H1 (cell line): ENCODE data around the gene CARD11. TPM values are rescaled to one million over a fixed set of nuclear protein-coding genes. Genes with fewer than 3 reads are reported as not detected.

Experiments
- CTCF ChIA-PET: fragments of 300-600 bp; sonication (Branson Sonifier 250); formaldehyde crosslinking; loops from one replicate; lab custom pipeline; 2021; ENCODE audit not compliant: partially characterized antibody; lab: Charles Lee
- POLR2A ChIA-PET: fragments of 300-600 bp; sonication (Branson Sonifier 250); formaldehyde crosslinking; loops from one replicate; lab custom pipeline; 2021; ENCODE audit warnings: inconsistent platforms; ENCODE audit not compliant: partially characterized antibody; lab: Charles Lee
- DNase-seq, 2 experiments: peaks; one replicate each; pipeline versions ENCODE4 v3.0.0 to v3.0.0-alpha.2; 2010 to 2022; ENCODE audit warnings: low spot score in 2 of 2, low read depth in 1 of 2, mixed read lengths in 1 of 2
- FAIRE-seq: peaks from 2 replicates; lab custom pipeline; 2011; peaks lifted over from hg19 to GRCh38; lab: Jason Lieb, UNC
- H2AFZ ChIP-seq: 2 replicates; pipeline ENCODE4 v1.8.1; 2012; ENCODE audit warnings: low read length, inconsistent platforms
- H2AK5ac ChIP-seq: 2 replicates; pipeline ENCODE4 v1.6.1; 2013; ENCODE audit warnings: low read depth, low read length
- H2BK120ac ChIP-seq: replicated peaks from 2 replicates; pipeline ENCODE3; 2013; ENCODE audit warnings: low read depth, low read length, inconsistent platforms
- H2BK12ac ChIP-seq: 2 replicates; pipeline ENCODE4 v1.6.1; 2013; ENCODE audit warnings: low read depth, low read length
- H2BK15ac ChIP-seq: 2 replicates; pipeline ENCODE4 v1.6.1; 2013; ENCODE audit warnings: low read length
- H2BK20ac ChIP-seq: 2 replicates; pipeline ENCODE4 v1.6.1; 2013; ENCODE audit warnings: low read length
- H2BK5ac ChIP-seq: 2 replicates; pipeline ENCODE4 v1.6.1; 2013; ENCODE audit warnings: low read depth, low read length
- H3K14ac ChIP-seq: 2 replicates; pipeline ENCODE4 v1.6.1; 2013; ENCODE audit warnings: inconsistent platforms; ENCODE audit not compliant: insufficient read length
- H3K18ac ChIP-seq: 2 replicates; pipeline ENCODE4 v1.6.1; 2013; ENCODE audit warnings: low read length; ENCODE audit errors: extremely low read depth
- H3K23ac ChIP-seq: 2 replicates; pipeline ENCODE4 v1.6.1; 2013; ENCODE audit warnings: inconsistent platforms; ENCODE audit not compliant: insufficient read length
- H3K23me2 ChIP-seq: 2 replicates; pipeline ENCODE4 v1.6.1; 2013; ENCODE audit warnings: low read depth, low read length
- H3K27ac ChIP-seq: 2 replicates; pipeline ENCODE4 v1.6.1; 2011; ENCODE audit warnings: low read depth, low read length, inconsistent platforms
- H3K27me3 ChIP-seq, 4 experiments: replicated peaks in 1 of 4; 1 replicate in 1 of 4; 2 replicates in 3 of 4; pipeline versions ENCODE4 v1.6.1 to v1.8.1; 2011 to 2013; ENCODE audit warnings: low read length in 3 of 4, mild to moderate bottlenecking in 3 of 4, inconsistent platforms in 2 of 4, mixed read lengths in 2 of 4, moderate library complexity in 1 of 4; ENCODE audit not compliant: control insufficient read depth in 3 of 4, insufficient read depth in 3 of 4; ENCODE audit errors: extremely low read depth in 1 of 4
- H3K36me3 ChIP-seq, 4 experiments: 2 replicates each; pipeline versions ENCODE4 v1.6.1 to v1.8.1; 2011 to 2013; ENCODE audit warnings: mild to moderate bottlenecking in 4 of 4, low read length in 3 of 4, moderate library complexity in 2 of 4, control low read depth in 1 of 4, inconsistent platforms in 1 of 4; ENCODE audit not compliant: insufficient read depth in 4 of 4, control insufficient read depth in 2 of 4
- H3K4ac ChIP-seq: replicated peaks from 2 replicates; pipeline ENCODE3; 2013; ENCODE audit warnings: low read length, low read depth, mixed read lengths, inconsistent platforms; ENCODE audit not compliant: insufficient read length
- H3K4me1 ChIP-seq, 4 experiments: replicated peaks in 1 of 4; 1 replicate in 1 of 4; 2 replicates in 3 of 4; pipeline versions ENCODE4 v1.6.1 to v1.8.1; 2011 to 2013; ENCODE audit warnings: low read length in 3 of 4, inconsistent platforms in 2 of 4, mixed read lengths in 1 of 4; ENCODE audit not compliant: insufficient read depth in 4 of 4, control insufficient read depth in 3 of 4
- H3K4me2 ChIP-seq, 2 experiments: 2 replicates each; pipeline versions ENCODE4 v1.6.1 to v1.8.1; 2011 to 2013; ENCODE audit warnings: low read depth in 2 of 2, low read length in 2 of 2, control low read depth in 1 of 2, inconsistent platforms in 1 of 2, mild to moderate bottlenecking in 1 of 2; ENCODE audit not compliant: insufficient read depth in 1 of 2
- H3K4me3 ChIP-seq, 4 experiments: fragments of 200-600, 300-600 bp in 1 of 4; sonication (generic), shearing (Covaris generic), sonication (Bioruptor Twin) in 1 of 4; 2 replicates each; pipeline versions ENCODE4 v1.5.1 to v1.8.1; 2011 to 2016; ENCODE audit warnings: low read length in 4 of 4, low read depth in 3 of 4, control low read depth in 2 of 4, inconsistent platforms in 2 of 4, mild to moderate bottlenecking in 2 of 4, mixed read lengths in 1 of 4, moderate library complexity in 1 of 4; ENCODE audit not compliant: insufficient read depth in 2 of 4; ENCODE audit errors: extremely low read depth in 1 of 4
- H3K56ac ChIP-seq: replicated peaks from 2 replicates; pipeline ENCODE3; 2013; ENCODE audit warnings: low read depth, mild to moderate bottlenecking, mixed read lengths, low read length, inconsistent platforms; ENCODE audit not compliant: insufficient read length
- H3K79me1 ChIP-seq: 2 replicates; pipeline ENCODE4 v1.6.1; 2013; ENCODE audit warnings: low read depth, low read length, control low read depth
- H3K79me2 ChIP-seq, 2 experiments: 2 replicates each; pipeline versions ENCODE4 v1.6.1 to v1.8.1; 2012 to 2013; ENCODE audit warnings: low read length in 2 of 2, mild to moderate bottlenecking in 2 of 2, inconsistent platforms in 1 of 2; ENCODE audit not compliant: insufficient read depth in 2 of 2, control insufficient read depth in 1 of 2
- H3K9ac ChIP-seq, 4 experiments: replicated peaks in 1 of 4; 1 replicate in 1 of 4; 2 replicates in 3 of 4; pipeline versions ENCODE4 v1.6.1 to v1.8.1; 2011 to 2013; ENCODE audit warnings: low read depth in 3 of 4, low read length in 3 of 4, control low read depth in 2 of 4, mild to moderate bottlenecking in 2 of 4, moderate library complexity in 2 of 4, inconsistent platforms in 1 of 4; ENCODE audit errors: extremely low read depth in 1 of 4
- H3K9me3 ChIP-seq, 2 experiments: 2 replicates each; pipeline versions ENCODE4 v1.6.1 to v1.8.1; 2012 to 2013; ENCODE audit warnings: mild to moderate bottlenecking in 2 of 2, moderate library complexity in 2 of 2, control low read depth in 1 of 2, inconsistent platforms in 1 of 2, low read depth in 1 of 2, low read length in 1 of 2, mixed read lengths in 1 of 2; ENCODE audit not compliant: insufficient read depth in 2 of 2
- H4K20me1 ChIP-seq, 2 experiments: replicated peaks in 1 of 2; 2 replicates each; pipeline versions ENCODE3 to v1.8.1; 2011 to 2013; ENCODE audit warnings: inconsistent platforms in 2 of 2, low read length in 2 of 2, mild to moderate bottlenecking in 1 of 2; ENCODE audit not compliant: insufficient read depth in 2 of 2, control insufficient read depth in 1 of 2
- H4K5ac ChIP-seq: 2 replicates; pipeline ENCODE4 v1.6.1; 2013; ENCODE audit warnings: low read length, low read depth, mixed read lengths, inconsistent platforms; ENCODE audit not compliant: insufficient read length
- H4K8ac ChIP-seq: 2 replicates; pipeline ENCODE4 v1.8.0; 2013; ENCODE audit warnings: mild to moderate bottlenecking, moderate library complexity, low read length, inconsistent platforms; ENCODE audit not compliant: insufficient read depth; ENCODE audit errors: extremely low read depth
- H4K91ac ChIP-seq: replicated peaks from 2 replicates; pipeline ENCODE3; 2013; ENCODE audit warnings: low read length, mixed read lengths, inconsistent platforms; ENCODE audit not compliant: insufficient read length
- CHD1 ChIP-seq: IDR thresholded peaks from 2 replicates; pipeline ENCODE4 v1.6.1; 2012; ENCODE audit warnings: low read depth, low read length, improper control_type of control experiment
- FOSL1 ChIP-seq: IDR thresholded peaks from 2 replicates; pipeline ENCODE4 v1.6.1; 2011; ENCODE audit warnings: mild to moderate bottlenecking, low read depth, low read length, moderate library complexity; ENCODE audit not compliant: insufficient read depth
- POLR2AphosphoS5 ChIP-seq: IDR thresholded peaks from 2 replicates; pipeline ENCODE4 v1.6.1; 2011; ENCODE audit warnings: low read depth, low read length
- SP4 ChIP-seq: IDR thresholded peaks from 2 replicates; pipeline ENCODE4 v1.6.1; 2012; ENCODE audit warnings: low read length, inconsistent platforms
- SRF ChIP-seq: IDR thresholded peaks from 2 replicates; pipeline ENCODE4 v1.6.1; 2011; ENCODE audit warnings: mild to moderate bottlenecking, low read depth, low read length, moderate library complexity
- polyA plus RNA-seq, 7 experiments: library from polyadenylated mRNA; depleted of rRNA in 3 of 7; stranded (reverse) in 5 of 7; unstranded in 2 of 7; fragments of >200 nt in 5 of 7; fragments of 200-250 nt in 2 of 7; gene quantifications; 1 replicate in 5 of 7; 2 replicates in 1 of 7; 4 replicates in 1 of 7; pipeline versions ENCODE4 v1.2.1 to v1.2.3, GENCODE V29; 2011 to 2013; ENCODE audit warnings: missing spikeins in 2 of 7, mixed read lengths in 2 of 7
- total RNA-seq: library from RNA; stranded (reverse); fragmentation: NEBNext Ultra II Directional; extraction: Animal tissue kit (Norgen Biotek cat#: 25700); gene quantifications from 2 replicates; pipeline ENCODE4 v1.2.1, GENCODE V29; 2021
- TF ChIP-seq, protein P1 (sequence below): IDR thresholded peaks from 2 replicates; pipeline ENCODE4 v1.6.1; 2011; ENCODE audit warnings: low read length, improper control_type of control experiment
- TF ChIP-seq, protein P2 (sequence below): IDR thresholded peaks from 2 replicates; pipeline ENCODE4 v1.6.1; 2012; ENCODE audit warnings: inconsistent platforms

The CARD11 gene
- total and polyA plus RNA-seq, 2 of the 8 experiments (the other 6 are each of a cell fraction or from before 2014, with no cell fraction given) = 12.6 to 29.8 TPM

DNA sequence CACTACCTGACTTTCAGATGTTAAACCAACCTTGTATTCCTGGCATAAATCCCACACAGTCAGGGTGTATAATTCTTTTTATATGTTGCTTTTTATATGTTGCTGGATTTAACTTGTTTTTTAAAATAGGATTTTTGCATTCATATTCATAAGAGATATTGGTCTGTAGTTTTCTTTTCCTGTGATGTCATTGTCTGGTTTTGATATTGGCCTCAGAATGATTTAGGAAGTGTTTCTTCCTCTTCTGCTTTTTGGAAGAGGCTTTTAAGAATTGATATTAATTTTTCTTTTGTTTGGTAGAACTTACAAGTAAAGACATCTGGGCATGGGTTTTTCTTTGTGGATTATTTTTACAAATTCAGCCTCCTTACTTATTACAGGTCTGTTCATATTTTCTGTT is 93.1 kb downstream of the CARD11 start:
- no peak overlapping the region for H2BK12ac ChIP-seq
- no peak overlapping the region for H3K18ac ChIP-seq
- H3K23ac ChIP-seq = no peak overlapping the region
- H3K23me2 ChIP-seq = no peaks in the 10 kb centered on the region
- FAIRE-seq (no peak), DNase-seq (no peak)
- peaks cover 0 to 18% of the 10 kb centered on the region in 2 experiments; a peak in 3 of 4 replicates for H3K9me3 ChIP-seq
- H3K79me2 ChIP-seq = no peaks in the 10 kb centered on the region
- no peak overlapping the region for H3K4me2 ChIP-seq
- no peaks in the 10 kb centered on the region for H3K79me1 ChIP-seq
- no peak overlapping the region for H2BK20ac ChIP-seq
- no peak overlapping the region for H3K14ac ChIP-seq
- no peak overlapping the region for H4K5ac ChIP-seq
- no peak overlapping the region for H3K4me3 ChIP-seq
- H4K91ac ChIP-seq = no peak overlapping the region
- ChIA-PET CTCF (no interaction called here), POLR2A (no interaction called here)
- no peak overlapping the region for H2AFZ ChIP-seq
- H2AK5ac ChIP-seq = no peak overlapping the region
- no peak overlapping the region for H3K27ac ChIP-seq
- no peaks in the 10 kb centered on the region for H4K20me1 ChIP-seq
- H3K4ac ChIP-seq = no peak overlapping the region
- no peak overlapping the region for H2BK120ac ChIP-seq
- no peaks in the 10 kb centered on the region for H3K4me1 ChIP-seq
- no peak overlapping the region for H2BK15ac ChIP-seq
- TF ChIP-seq, protein P1, sequence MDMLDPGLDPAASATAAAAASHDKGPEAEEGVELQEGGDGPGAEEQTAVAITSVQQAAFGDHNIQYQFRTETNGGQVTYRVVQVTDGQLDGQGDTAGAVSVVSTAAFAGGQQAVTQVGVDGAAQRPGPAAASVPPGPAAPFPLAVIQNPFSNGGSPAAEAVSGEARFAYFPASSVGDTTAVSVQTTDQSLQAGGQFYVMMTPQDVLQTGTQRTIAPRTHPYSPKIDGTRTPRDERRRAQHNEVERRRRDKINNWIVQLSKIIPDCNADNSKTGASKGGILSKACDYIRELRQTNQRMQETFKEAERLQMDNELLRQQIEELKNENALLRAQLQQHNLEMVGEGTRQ = no peak
- no peak for TF ChIP-seq SRF
- no peak for TF ChIP-seq CHD1
- TF ChIP-seq, protein P2, sequence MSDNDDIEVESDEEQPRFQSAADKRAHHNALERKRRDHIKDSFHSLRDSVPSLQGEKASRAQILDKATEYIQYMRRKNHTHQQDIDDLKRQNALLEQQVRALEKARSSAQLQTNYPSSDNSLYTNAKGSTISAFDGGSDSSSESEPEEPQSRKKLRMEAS = no peak
- no peak for TF ChIP-seq POLR2AphosphoS5
- TF ChIP-seq SP4 = no peak
- TF ChIP-seq FOSL1 = no peak
- no peaks in the 10 kb centered on the region; a peak in 1 of 8 replicates for H3K36me3 ChIP-seq
- H4K8ac ChIP-seq = no peak overlapping the region
- H3K9ac ChIP-seq = no peak overlapping the region
- no peak overlapping the region for H2BK5ac ChIP-seq
- H3K56ac ChIP-seq = no peak overlapping the region
- H3K27me3 ChIP-seq = no peaks in the 10 kb centered on the region
